Measurements from ENCODE around the gene DISP1.

The DISP1 gene

DNA sequence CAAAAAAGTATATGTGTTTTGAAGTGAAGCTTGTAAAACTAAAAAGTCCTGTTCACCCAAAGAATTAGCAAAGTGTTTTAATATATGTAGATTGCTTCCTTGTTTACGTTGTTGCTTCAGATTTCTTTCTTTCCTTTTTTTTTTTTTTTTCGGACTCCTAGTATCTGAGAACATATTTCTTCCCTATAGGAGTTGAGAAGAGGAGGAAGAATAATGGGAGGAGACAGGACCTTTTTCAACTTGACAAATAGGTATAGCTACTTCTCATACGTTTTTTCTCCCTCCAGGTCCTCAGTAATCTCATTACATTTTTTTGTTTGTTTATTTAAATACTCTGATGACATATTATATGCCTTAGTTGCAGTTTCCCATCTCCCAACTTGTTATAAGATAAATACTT, 8.9 kb downstream of the DISP1 start:
- Histone ChIP-seq H3K4me1 (ENCODE audit: control insufficient read depth, insufficient read depth, low read length) (peaks cover 31% of the 10 kb centered on the region), H3K36me3 (ENCODE audit: control insufficient read depth in 2 of 2, insufficient read depth in 1 of 2, low read length in 2 of 2) (no peaks in the 10 kb centered on the region), H3K4me3 (ENCODE audit: low read depth, low read length) (no peak overlapping the region), H3K9me3 (ENCODE audit: control insufficient read depth, insufficient read depth, low read depth, low read length) (no peaks in the 10 kb centered on the region), H3K27ac (ENCODE audit: extremely low read depth, low read depth, low read length) (no peak overlapping the region)
- ChIA-PET CTCF (interaction anchor here (0.6 kb wide), 1 partner anchor 44 kb away, joined by 3 read pairs; no protein-coding TSS in a partner anchor), POLR2A (interaction anchor here (0.7 to 1.3 kb wide), 3 partner anchors 10 to 884 kb away, joined by 3 to 6 read pairs (median 4); no protein-coding TSS in a partner anchor)
- TF ChIP-seq, protein P1, sequence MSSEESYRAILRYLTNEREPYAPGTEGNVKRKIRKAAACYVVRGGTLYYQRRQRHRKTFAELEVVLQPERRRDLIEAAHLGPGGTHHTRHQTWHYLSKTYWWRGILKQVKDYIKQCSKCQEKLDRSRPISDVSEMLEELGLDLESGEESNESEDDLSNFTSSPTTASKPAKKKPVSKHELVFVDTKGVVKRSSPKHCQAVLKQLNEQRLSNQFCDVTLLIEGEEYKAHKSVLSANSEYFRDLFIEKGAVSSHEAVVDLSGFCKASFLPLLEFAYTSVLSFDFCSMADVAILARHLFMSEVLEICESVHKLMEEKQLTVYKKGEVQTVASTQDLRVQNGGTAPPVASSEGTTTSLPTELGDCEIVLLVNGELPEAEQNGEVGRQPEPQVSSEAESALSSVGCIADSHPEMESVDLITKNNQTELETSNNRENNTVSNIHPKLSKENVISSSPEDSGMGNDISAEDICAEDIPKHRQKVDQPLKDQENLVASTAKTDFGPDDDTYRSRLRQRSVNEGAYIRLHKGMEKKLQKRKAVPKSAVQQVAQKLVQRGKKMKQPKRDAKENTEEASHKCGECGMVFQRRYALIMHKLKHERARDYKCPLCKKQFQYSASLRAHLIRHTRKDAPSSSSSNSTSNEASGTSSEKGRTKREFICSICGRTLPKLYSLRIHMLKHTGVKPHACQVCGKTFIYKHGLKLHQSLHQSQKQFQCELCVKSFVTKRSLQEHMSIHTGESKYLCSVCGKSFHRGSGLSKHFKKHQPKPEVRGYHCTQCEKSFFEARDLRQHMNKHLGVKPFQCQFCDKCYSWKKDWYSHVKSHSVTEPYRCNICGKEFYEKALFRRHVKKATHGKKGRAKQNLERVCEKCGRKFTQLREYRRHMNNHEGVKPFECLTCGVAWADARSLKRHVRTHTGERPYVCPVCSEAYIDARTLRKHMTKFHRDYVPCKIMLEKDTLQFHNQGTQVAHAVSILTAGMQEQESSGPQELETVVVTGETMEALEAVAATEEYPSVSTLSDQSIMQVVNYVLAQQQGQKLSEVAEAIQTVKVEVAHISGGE (tag by site-specific recombination; conservative IDR thresholded peaks at IDR 0.05; ENCODE audit: low read depth): 0 out of 2 replicates have a peak, but pooled peaks have one; percentile 15
- TF ChIP-seq KLF1 (tag by site-specific recombination; IDR thresholded peaks at IDR 0.05): no peak
- no peak for TF ChIP-seq ZIC2 (tag by site-specific recombination; IDR thresholded peaks at IDR 0.05)
- TF ChIP-seq, protein P2, sequence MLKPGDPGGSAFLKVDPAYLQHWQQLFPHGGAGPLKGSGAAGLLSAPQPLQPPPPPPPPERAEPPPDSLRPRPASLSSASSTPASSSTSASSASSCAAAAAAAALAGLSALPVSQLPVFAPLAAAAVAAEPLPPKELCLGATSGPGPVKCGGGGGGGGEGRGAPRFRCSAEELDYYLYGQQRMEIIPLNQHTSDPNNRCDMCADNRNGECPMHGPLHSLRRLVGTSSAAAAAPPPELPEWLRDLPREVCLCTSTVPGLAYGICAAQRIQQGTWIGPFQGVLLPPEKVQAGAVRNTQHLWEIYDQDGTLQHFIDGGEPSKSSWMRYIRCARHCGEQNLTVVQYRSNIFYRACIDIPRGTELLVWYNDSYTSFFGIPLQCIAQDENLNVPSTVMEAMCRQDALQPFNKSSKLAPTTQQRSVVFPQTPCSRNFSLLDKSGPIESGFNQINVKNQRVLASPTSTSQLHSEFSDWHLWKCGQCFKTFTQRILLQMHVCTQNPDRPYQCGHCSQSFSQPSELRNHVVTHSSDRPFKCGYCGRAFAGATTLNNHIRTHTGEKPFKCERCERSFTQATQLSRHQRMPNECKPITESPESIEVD (tag by site-specific recombination; IDR thresholded peaks at IDR 0.05): peak; percentile 79
- TF ChIP-seq, protein P3, sequence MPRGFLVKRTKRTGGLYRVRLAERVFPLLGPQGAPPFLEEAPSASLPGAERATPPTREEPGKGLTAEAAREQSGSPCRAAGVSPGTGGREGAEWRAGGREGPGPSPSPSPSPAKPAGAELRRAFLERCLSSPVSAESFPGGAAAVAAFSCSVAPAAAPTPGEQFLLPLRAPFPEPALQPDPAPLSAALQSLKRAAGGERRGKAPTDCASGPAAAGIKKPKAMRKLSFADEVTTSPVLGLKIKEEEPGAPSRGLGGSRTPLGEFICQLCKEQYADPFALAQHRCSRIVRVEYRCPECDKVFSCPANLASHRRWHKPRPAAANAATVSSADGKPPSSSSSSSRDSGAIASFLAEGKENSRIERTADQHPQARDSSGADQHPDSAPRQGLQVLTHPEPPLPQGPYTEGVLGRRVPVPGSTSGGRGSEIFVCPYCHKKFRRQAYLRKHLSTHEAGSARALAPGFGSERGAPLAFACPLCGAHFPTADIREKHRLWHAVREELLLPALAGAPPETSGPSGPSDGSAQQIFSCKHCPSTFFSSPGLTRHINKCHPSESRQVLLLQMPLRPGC (tag by site-specific recombination; IDR thresholded peaks at IDR 0.05): no peak
- TF ChIP-seq, protein P4, sequence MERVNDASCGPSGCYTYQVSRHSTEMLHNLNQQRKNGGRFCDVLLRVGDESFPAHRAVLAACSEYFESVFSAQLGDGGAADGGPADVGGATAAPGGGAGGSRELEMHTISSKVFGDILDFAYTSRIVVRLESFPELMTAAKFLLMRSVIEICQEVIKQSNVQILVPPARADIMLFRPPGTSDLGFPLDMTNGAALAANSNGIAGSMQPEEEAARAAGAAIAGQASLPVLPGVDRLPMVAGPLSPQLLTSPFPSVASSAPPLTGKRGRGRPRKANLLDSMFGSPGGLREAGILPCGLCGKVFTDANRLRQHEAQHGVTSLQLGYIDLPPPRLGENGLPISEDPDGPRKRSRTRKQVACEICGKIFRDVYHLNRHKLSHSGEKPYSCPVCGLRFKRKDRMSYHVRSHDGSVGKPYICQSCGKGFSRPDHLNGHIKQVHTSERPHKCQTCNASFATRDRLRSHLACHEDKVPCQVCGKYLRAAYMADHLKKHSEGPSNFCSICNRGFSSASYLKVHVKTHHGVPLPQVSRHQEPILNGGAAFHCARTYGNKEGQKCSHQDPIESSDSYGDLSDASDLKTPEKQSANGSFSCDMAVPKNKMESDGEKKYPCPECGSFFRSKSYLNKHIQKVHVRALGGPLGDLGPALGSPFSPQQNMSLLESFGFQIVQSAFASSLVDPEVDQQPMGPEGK (tag by site-specific recombination; IDR thresholded peaks at IDR 0.05): no peak
- no peak for TF ChIP-seq TRIM28 (IDR thresholded peaks at IDR 0.05; ENCODE audit: borderline replicate concordance, low read length)
- 0 out of 2 replicates have a peak, but pooled peaks have one; percentile 12 for TF ChIP-seq ZNF366 (tag by site-specific recombination; conservative IDR thresholded peaks at IDR 0.05)

DNA sequence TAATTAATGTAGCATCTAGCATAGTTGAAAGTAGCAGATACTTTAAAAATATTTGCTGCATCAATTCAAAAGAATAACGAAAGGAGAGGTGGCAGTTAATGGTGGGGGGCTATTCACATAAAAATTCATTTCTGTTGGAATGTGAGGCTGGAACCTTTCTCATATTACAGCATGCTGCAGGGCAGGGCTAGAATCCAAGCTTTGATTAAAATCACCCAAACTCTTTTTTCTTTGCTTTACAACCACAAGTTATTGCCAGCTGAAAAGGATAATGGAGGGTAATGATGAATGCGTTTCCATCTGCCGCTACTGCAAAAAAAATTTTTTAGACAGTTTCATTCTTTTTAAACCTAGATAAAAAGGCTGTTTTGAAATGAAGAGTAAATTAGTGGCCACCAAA, 9.8 kb downstream of the DISP1 start:
- Histone ChIP-seq H3K27ac (ENCODE audit: extremely low read depth, low read depth, low read length) (peak overlapping the region; percentile 46; the same call in 1 of the 2 replicates), H3K4me1 (ENCODE audit: control insufficient read depth, insufficient read depth, low read length) (peaks cover 35% of the 10 kb centered on the region), H3K9me3 (ENCODE audit: control insufficient read depth, insufficient read depth, low read depth, low read length) (no peaks in the 10 kb centered on the region), H3K4me3 (ENCODE audit: low read depth, low read length) (peak overlapping the region; percentile 15; the same call in 1 of the 2 replicates), H3K36me3 (ENCODE audit: control insufficient read depth in 2 of 2, insufficient read depth in 1 of 2, low read length in 2 of 2) (no peaks in the 10 kb centered on the region)
- ChIA-PET POLR2A (interaction anchor here (1.3 kb wide), 1 partner anchor 11 kb away, joined by 6 read pairs; no protein-coding TSS in a partner anchor), CTCF (interaction anchor here (0.6 kb wide), 1 partner anchor 146 kb away, joined by 7 read pairs; no protein-coding TSS in a partner anchor)
- TF ChIP-seq, protein P2 (tag by site-specific recombination; IDR thresholded peaks at IDR 0.05): peak; percentile 98
- TF ChIP-seq, protein P5, sequence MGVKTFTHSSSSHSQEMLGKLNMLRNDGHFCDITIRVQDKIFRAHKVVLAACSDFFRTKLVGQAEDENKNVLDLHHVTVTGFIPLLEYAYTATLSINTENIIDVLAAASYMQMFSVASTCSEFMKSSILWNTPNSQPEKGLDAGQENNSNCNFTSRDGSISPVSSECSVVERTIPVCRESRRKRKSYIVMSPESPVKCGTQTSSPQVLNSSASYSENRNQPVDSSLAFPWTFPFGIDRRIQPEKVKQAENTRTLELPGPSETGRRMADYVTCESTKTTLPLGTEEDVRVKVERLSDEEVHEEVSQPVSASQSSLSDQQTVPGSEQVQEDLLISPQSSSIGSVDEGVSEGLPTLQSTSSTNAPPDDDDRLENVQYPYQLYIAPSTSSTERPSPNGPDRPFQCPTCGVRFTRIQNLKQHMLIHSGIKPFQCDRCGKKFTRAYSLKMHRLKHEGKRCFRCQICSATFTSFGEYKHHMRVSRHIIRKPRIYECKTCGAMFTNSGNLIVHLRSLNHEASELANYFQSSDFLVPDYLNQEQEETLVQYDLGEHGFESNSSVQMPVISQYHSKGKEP (tag by site-specific recombination; IDR thresholded peaks at IDR 0.05): peak; percentile 73
- no peak for TF ChIP-seq KLF10 (tag by site-specific recombination; IDR thresholded peaks at IDR 0.05)
- no peak for TF ChIP-seq ZNF747 (tag by site-specific recombination; IDR thresholded peaks at IDR 0.05)
- no peak for TF ChIP-seq KLF8 (tag by site-specific recombination; IDR thresholded peaks at IDR 0.05)
- TF ChIP-seq ZBTB20 (tag by site-specific recombination; IDR thresholded peaks at IDR 0.05): no peak
- TF ChIP-seq, protein P6, sequence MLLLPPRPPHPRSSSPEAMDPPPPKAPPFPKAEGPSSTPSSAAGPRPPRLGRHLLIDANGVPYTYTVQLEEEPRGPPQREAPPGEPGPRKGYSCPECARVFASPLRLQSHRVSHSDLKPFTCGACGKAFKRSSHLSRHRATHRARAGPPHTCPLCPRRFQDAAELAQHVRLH (tag by site-specific recombination; IDR thresholded peaks at IDR 0.05): no peak
- no peak for TF ChIP-seq ZBTB48 (tag by site-specific recombination; IDR thresholded peaks at IDR 0.05)
- peak; percentile 63 for TF ChIP-seq OSR2 (tag by site-specific recombination; IDR thresholded peaks at IDR 0.05)
- no peak for TF ChIP-seq OVOL3 (tag by site-specific recombination; IDR thresholded peaks at IDR 0.05)
- TF ChIP-seq, protein P7, sequence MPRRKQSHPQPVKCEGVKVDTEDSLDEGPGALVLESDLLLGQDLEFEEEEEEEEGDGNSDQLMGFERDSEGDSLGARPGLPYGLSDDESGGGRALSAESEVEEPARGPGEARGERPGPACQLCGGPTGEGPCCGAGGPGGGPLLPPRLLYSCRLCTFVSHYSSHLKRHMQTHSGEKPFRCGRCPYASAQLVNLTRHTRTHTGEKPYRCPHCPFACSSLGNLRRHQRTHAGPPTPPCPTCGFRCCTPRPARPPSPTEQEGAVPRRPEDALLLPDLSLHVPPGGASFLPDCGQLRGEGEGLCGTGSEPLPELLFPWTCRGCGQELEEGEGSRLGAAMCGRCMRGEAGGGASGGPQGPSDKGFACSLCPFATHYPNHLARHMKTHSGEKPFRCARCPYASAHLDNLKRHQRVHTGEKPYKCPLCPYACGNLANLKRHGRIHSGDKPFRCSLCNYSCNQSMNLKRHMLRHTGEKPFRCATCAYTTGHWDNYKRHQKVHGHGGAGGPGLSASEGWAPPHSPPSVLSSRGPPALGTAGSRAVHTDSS (tag by site-specific recombination; IDR thresholded peaks at IDR 0.05): no peak

All from HEK293 (cell line).